AG10803 (cell line): ENCODE data around the gene FN1.

Experiments
- DNase-seq: peaks from one replicate; pipeline ENCODE4 v3.0.0; 2010; ENCODE audit warnings: low read depth
- H3K4me3 ChIP-seq: 2 replicates; pipeline ENCODE4 v1.5.1; 2011; ENCODE audit warnings: mild to moderate bottlenecking, low read length, control low read depth
- CTCF ChIP-seq: conservative IDR thresholded peaks from 2 replicates; pipeline ENCODE4 v1.5.1; 2011; ENCODE audit warnings: mild to moderate bottlenecking, low read length, control low read depth, inconsistent platforms

Gene FN1

GRCh38 chr2:215434447-215435279, 1.2 kb downstream of the FN1 start:
- TF ChIP-seq CTCF, result no peak
- peak overlapping the region; percentile 89 for H3K4me3 ChIP-seq
- DNase-seq, result peak; percentile 28

GRCh38 chr2:215432759-215433594, 2.9 kb downstream of the FN1 start:
- peak overlapping the region; percentile 89 for H3K4me3 ChIP-seq
- TF ChIP-seq CTCF, result no peak
- DNase-seq, result peak; percentile 35

- H3K4me3 ChIP-seq, result peak overlapping the region; percentile 89
- peak; percentile 55 for DNase-seq
- no peak for TF ChIP-seq CTCF
Measured at GRCh38 chr2:215431778-215432758, 3.8 kb downstream of the FN1 start.

- no peak for TF ChIP-seq CTCF
- H3K4me3 ChIP-seq, result peak overlapping the region; percentile 89
Measured at GRCh38 chr2:215431290-215431689, 4.6 kb downstream of the FN1 start.

GRCh38 chr2:215430528-215431187, 5.2 kb downstream of the FN1 start:
- no peak for TF ChIP-seq CTCF
- DNase-seq, result peak; percentile 87
- peak overlapping the region; percentile 89 for H3K4me3 ChIP-seq

More at GRCh38 chr2:215431290-215431689, 4.6 kb downstream of the FN1 start:
- DNase-seq, result peak; percentile 22

GRCh38 chr2:215429424-215429823, 6.4 kb downstream of the FN1 start:
- peak overlapping the region; percentile 89 for H3K4me3 ChIP-seq
- TF ChIP-seq CTCF, result no peak
- DNase-seq, result peak; percentile 20
